Liver (tissue), 9 donors: Measurements from ENCODE around the gene CUX1. TPM values are rescaled to one million over a fixed set of nuclear protein-coding genes. Genes with fewer than 3 reads are reported as not detected.

ENCODE experiments used
- DNase-seq: peaks from one replicate; pipeline ENCODE4 v3.0.0-alpha.2; 2017; ENCODE audit warnings: low spot score
- H3K27ac ChIP-seq, 2 donors: one replicate each; pipeline ENCODE4 v1.7.0; 2013; ENCODE audit warnings: inconsistent platforms in 2 of 2, low read length in 2 of 2, control low read depth in 1 of 2, low read depth in 1 of 2, mild to moderate bottlenecking in 1 of 2
- H3K27me3 ChIP-seq, 4 donors: one replicate each; pipeline versions ENCODE4 v1.6.1 to v1.7.0; 2013; ENCODE audit warnings: low read length in 3 of 4, inconsistent platforms in 1 of 4, mild to moderate bottlenecking in 1 of 4, moderate library complexity in 1 of 4; ENCODE audit not compliant: control insufficient read depth in 4 of 4, insufficient read depth in 4 of 4
- H3K36me3 ChIP-seq, 4 donors: one replicate each; pipeline versions ENCODE4 v1.6.1 to v1.7.0; 2013; ENCODE audit warnings: low read length in 3 of 4, mild to moderate bottlenecking in 3 of 4, low read depth in 1 of 4, moderate library complexity in 1 of 4; ENCODE audit not compliant: control insufficient read depth in 4 of 4, insufficient read depth in 3 of 4
- H3K4me1 ChIP-seq, 4 donors: one replicate each; pipeline versions ENCODE4 v1.6.1 to v1.7.0; 2013; ENCODE audit warnings: low read length in 3 of 4, mild to moderate bottlenecking in 3 of 4, moderate library complexity in 1 of 4; ENCODE audit not compliant: control insufficient read depth in 4 of 4, insufficient read depth in 4 of 4
- H3K4me3 ChIP-seq, 3 donors: one replicate each; pipeline versions ENCODE4 v1.6.1 to v1.7.0; 2013; ENCODE audit warnings: low read length in 3 of 3, control low read depth in 1 of 3, low read depth in 1 of 3, mild to moderate bottlenecking in 1 of 3
- H3K9ac ChIP-seq, 2 donors: one replicate each; pipeline ENCODE4 v1.7.0; 2013; ENCODE audit warnings: low read length in 2 of 2, mild to moderate bottlenecking in 2 of 2, moderate library complexity in 2 of 2, control low read depth in 1 of 2, low read depth in 1 of 2
- H3K9me3 ChIP-seq, 4 donors: one replicate each; pipeline versions ENCODE4 v1.6.1 to v1.7.0; 2013; ENCODE audit warnings: low read length in 3 of 4; ENCODE audit not compliant: control insufficient read depth in 4 of 4
- CTCF ChIP-seq: fragments of 150-350 bp; IDR thresholded peaks from 2 replicates; pipeline ENCODE4 v1.5.1; 2017; ENCODE audit warnings: improper control_type of control experiment, low read depth, low read length; ENCODE audit not compliant: missing input control
- FOXA1 ChIP-seq: IDR thresholded peaks from 2 replicates; pipeline ENCODE4 v1.6.1; 2016; ENCODE audit warnings: antibody characterized with exemption
- FOXA2 ChIP-seq: IDR thresholded peaks from 2 replicates; pipeline ENCODE4 v1.6.1; 2016; ENCODE audit warnings: antibody characterized with exemption
- GABPA ChIP-seq, 2 donors: IDR thresholded peaks in 1 of 2; conservative IDR thresholded peaks in 1 of 2; 2 replicates each; pipeline ENCODE4 v1.6.1; 2016; ENCODE audit warnings: antibody characterized with exemption in 2 of 2, mild to moderate bottlenecking in 1 of 2, moderate library complexity in 1 of 2
- HNF4A ChIP-seq, 2 donors: conservative IDR thresholded peaks; 2 replicates each; pipeline ENCODE4 v1.6.1; 2016; ENCODE audit warnings: antibody characterized with exemption in 2 of 2, mild to moderate bottlenecking in 2 of 2
- HNF4G ChIP-seq: IDR thresholded peaks from 2 replicates; pipeline ENCODE4 v1.6.1; 2016; ENCODE audit warnings: antibody characterized with exemption
- JUND ChIP-seq, 2 donors: IDR thresholded peaks; 2 replicates each; pipeline ENCODE4 v1.6.1; 2016; ENCODE audit warnings: antibody characterized with exemption in 2 of 2
- MAX ChIP-seq: IDR thresholded peaks from 2 replicates; pipeline ENCODE4 v1.6.1; 2016; ENCODE audit warnings: antibody characterized with exemption
- NR2F2 ChIP-seq: IDR thresholded peaks from 2 replicates; pipeline ENCODE4 v1.6.1; 2016; ENCODE audit warnings: antibody characterized with exemption
- RAD21 ChIP-seq, 2 donors: IDR thresholded peaks; 2 replicates each; pipeline ENCODE4 v1.6.1; 2016; ENCODE audit warnings: antibody characterized with exemption in 2 of 2, mild to moderate bottlenecking in 2 of 2
- RXRA ChIP-seq, 2 donors: IDR thresholded peaks; 2 replicates each; pipeline ENCODE4 v1.6.1; 2017 to 2018; ENCODE audit warnings: antibody characterized with exemption in 2 of 2, mild to moderate bottlenecking in 1 of 2
- SP1 ChIP-seq: IDR thresholded peaks from 2 replicates; pipeline ENCODE4 v1.6.1; 2018; ENCODE audit warnings: antibody characterized with exemption, mild to moderate bottlenecking
- TAF1 ChIP-seq: conservative IDR thresholded peaks from 2 replicates; pipeline ENCODE4 v1.6.1; 2016; ENCODE audit warnings: antibody characterized with exemption, mild to moderate bottlenecking
- WGBS: extraction: QIAGEN DNeasy Blood & Tissue Kit; methylation state at CpG from one replicate; pipeline ENCODE4 v1.1.7; 2013; 5-methylcytosine and 5-hydroxymethylcytosine counted together
- polyA plus RNA-seq, 2 donors: library from polyadenylated mRNA; stranded (reverse) in 1 of 2; unstranded in 1 of 2; fragments of 200-250 nt in 1 of 2; fragments of >200 nt in 1 of 2; fragmentation: Nextera tagmentation in 1 of 2; extraction: Ambion mirVana in 1 of 2; gene quantifications; one replicate each; pipeline versions ENCODE4 v1.2.1 to v1.2.3, GENCODE V29; 2013 to 2015
- total RNA-seq, 2 donors: library from RNA; depleted of rRNA; stranded (reverse); fragments of >200 nt; gene quantifications; one replicate each; pipeline ENCODE4 v1.2.3, GENCODE V29; 2014
- TF ChIP-seq, protein P1 (sequence below): IDR thresholded peaks from 2 replicates; pipeline ENCODE4 v1.6.1; 2016; ENCODE audit warnings: antibody characterized with exemption
- TF ChIP-seq, protein P2 (sequence below): IDR thresholded peaks from 2 replicates; pipeline ENCODE4 v1.6.1; 2016; ENCODE audit warnings: antibody characterized with exemption
- TF ChIP-seq, protein P3 (sequence below): IDR thresholded peaks from 2 replicates; pipeline ENCODE4 v1.6.1; 2016; ENCODE audit warnings: antibody characterized with exemption, mild to moderate bottlenecking
- donor health status: healthy.
- donor health status: healthy.
- donor health status: healthy.
- donor health status: healthy.
- donor health status: healthy.

The CUX1 gene
- total and polyA plus RNA-seq, 4 donors, result 18.6 to 40.6 (median 21.4) TPM

DNA sequence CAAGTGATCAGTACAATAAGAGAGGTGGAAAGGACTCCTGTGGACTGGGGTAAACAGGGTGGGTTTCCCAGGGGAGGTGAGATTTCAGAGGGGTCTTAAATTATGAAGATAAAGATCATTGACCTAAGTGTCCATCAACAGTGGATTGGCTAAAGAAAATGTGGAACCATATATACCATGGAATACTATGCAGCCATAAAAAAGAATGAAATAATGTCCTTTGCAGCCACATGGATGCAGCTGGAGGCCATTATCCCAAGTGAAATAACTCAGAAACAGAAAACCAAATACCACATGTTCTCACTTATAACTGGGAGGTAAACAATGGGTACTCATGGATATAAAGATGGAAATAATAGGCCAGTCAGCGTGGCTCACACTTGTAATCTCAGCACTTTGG is 28.9 kb upstream of the CUX1 start:
- no peaks in the 10 kb centered on the region for H3K9me3 ChIP-seq
- no peaks in the 10 kb centered on the region for H3K36me3 ChIP-seq
- H3K4me3 ChIP-seq, result no peak overlapping the region
- H3K4me1 ChIP-seq, result peaks cover 0 to 3% (median 0%) of the 10 kb centered on the region in 4 donors
- H3K9ac ChIP-seq, result no peak overlapping the region
- no peak overlapping the region for H3K27ac ChIP-seq
- DNase-seq, result no peak
- WGBS, result 19% methylated on average over 1 of the region's 1 CpG
- no peak for TF ChIP-seq GABPA (IDR thresholded peaks at IDR 0.05 in 1 of 2, conservative IDR thresholded peaks at IDR 0.05 in 1 of 2)
- no peak for TF ChIP-seq CTCF
- TF ChIP-seq FOXA1, result no peak
- no peak for TF ChIP-seq MAX
- no peak for TF ChIP-seq HNF4G
- no peak for TF ChIP-seq FOXA2
- TF ChIP-seq TAF1, result no peak
- TF ChIP-seq, protein P1, sequence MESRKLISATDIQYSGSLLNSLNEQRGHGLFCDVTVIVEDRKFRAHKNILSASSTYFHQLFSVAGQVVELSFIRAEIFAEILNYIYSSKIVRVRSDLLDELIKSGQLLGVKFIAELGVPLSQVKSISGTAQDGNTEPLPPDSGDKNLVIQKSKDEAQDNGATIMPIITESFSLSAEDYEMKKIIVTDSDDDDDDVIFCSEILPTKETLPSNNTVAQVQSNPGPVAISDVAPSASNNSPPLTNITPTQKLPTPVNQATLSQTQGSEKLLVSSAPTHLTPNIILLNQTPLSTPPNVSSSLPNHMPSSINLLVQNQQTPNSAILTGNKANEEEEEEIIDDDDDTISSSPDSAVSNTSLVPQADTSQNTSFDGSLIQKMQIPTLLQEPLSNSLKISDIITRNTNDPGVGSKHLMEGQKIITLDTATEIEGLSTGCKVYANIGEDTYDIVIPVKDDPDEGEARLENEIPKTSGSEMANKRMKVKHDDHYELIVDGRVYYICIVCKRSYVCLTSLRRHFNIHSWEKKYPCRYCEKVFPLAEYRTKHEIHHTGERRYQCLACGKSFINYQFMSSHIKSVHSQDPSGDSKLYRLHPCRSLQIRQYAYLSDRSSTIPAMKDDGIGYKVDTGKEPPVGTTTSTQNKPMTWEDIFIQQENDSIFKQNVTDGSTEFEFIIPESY, result no peak
- no peak for TF ChIP-seq NR2F2
- TF ChIP-seq, protein P2, sequence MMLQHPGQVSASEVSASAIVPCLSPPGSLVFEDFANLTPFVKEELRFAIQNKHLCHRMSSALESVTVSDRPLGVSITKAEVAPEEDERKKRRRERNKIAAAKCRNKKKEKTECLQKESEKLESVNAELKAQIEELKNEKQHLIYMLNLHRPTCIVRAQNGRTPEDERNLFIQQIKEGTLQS, result no peak
- TF ChIP-seq, protein P3, sequence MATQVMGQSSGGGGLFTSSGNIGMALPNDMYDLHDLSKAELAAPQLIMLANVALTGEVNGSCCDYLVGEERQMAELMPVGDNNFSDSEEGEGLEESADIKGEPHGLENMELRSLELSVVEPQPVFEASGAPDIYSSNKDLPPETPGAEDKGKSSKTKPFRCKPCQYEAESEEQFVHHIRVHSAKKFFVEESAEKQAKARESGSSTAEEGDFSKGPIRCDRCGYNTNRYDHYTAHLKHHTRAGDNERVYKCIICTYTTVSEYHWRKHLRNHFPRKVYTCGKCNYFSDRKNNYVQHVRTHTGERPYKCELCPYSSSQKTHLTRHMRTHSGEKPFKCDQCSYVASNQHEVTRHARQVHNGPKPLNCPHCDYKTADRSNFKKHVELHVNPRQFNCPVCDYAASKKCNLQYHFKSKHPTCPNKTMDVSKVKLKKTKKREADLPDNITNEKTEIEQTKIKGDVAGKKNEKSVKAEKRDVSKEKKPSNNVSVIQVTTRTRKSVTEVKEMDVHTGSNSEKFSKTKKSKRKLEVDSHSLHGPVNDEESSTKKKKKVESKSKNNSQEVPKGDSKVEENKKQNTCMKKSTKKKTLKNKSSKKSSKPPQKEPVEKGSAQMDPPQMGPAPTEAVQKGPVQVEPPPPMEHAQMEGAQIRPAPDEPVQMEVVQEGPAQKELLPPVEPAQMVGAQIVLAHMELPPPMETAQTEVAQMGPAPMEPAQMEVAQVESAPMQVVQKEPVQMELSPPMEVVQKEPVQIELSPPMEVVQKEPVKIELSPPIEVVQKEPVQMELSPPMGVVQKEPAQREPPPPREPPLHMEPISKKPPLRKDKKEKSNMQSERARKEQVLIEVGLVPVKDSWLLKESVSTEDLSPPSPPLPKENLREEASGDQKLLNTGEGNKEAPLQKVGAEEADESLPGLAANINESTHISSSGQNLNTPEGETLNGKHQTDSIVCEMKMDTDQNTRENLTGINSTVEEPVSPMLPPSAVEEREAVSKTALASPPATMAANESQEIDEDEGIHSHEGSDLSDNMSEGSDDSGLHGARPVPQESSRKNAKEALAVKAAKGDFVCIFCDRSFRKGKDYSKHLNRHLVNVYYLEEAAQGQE, result no peak
- TF ChIP-seq SP1, result no peak
- TF ChIP-seq RXRA (IDR thresholded peaks at IDR 0.05), result no peak
- no peak for TF ChIP-seq RAD21 (IDR thresholded peaks at IDR 0.05)
- no peak for TF ChIP-seq JUND (IDR thresholded peaks at IDR 0.05)
- TF ChIP-seq HNF4A (conservative IDR thresholded peaks at IDR 0.05), result no peak
- H3K27me3 ChIP-seq, result no peaks in the 10 kb centered on the region
